Activated B cell treated with CpG ODN at 0.5 μM for 24 hours (primary cell): Measurements from ENCODE around the gene NEURL4. TPM values are rescaled to one million over a fixed set of nuclear protein-coding genes. Genes with fewer than 3 reads are reported as not detected.

ENCODE experiments used
- ATAC-seq: fragments of 200-7000 bp; cut with Tn5 transposase; one replicate; pipeline ENCODE4 v1.10.0; 2021; ENCODE audit warnings: low read depth, mild to moderate bottlenecking, moderate library complexity
- CTCF ChIA-PET: fragments of 350-600 bp; sonication (Branson Sonifier 250); formaldehyde crosslinking; loops from one replicate; lab custom pipeline; 2021; ENCODE audit warnings: antibody characterized with exemption; lab: Charles Lee
- POLR2A ChIA-PET: fragments of 350-600 bp; sonication (Branson Sonifier 250); formaldehyde crosslinking; loops from one replicate; lab custom pipeline; 2021; ENCODE audit warnings: antibody characterized with exemption; lab: Charles Lee
- DNase-seq: peaks from one replicate; pipeline ENCODE4 v3.0.0; 2022
- H3K27ac Mint-ChIP-seq: one replicate; pipeline ENCODE4 v1.8.0; 2020; ENCODE audit warnings: mixed read lengths
- H3K27me3 Mint-ChIP-seq: one replicate; pipeline ENCODE4 v1.8.0; 2021; ENCODE audit warnings: mixed read lengths
- H3K36me3 Mint-ChIP-seq: one replicate; pipeline ENCODE4 v1.8.0; 2021; ENCODE audit warnings: low read depth, mixed read lengths
- H3K4me1 Mint-ChIP-seq: one replicate; pipeline ENCODE4 v1.8.0; 2021; ENCODE audit warnings: mixed read lengths
- H3K4me3 Mint-ChIP-seq: one replicate; pipeline ENCODE4 v1.8.0; 2020; ENCODE audit warnings: mild to moderate bottlenecking, mixed read lengths
- H3K9me3 Mint-ChIP-seq: one replicate; pipeline ENCODE4 v1.8.0; 2020; ENCODE audit warnings: mixed read lengths
- CTCF ChIP-seq: fragments of 200-600 bp; IDR thresholded peaks from one replicate; pipeline ENCODE4 v1.8.0; 2022; ENCODE audit warnings: antibody characterized with exemption, mild to moderate bottlenecking
- intact Hi-C: fragments of 100-400 bp; cut with micrococcal nuclease; formaldehyde crosslinking; loops from one replicate; pipeline ENCODE4 v1.15.1; 2024
- total RNA-seq: library from RNA; stranded (reverse); gene quantifications from 2 replicates; pipeline ENCODE4 v1.2.3, GENCODE V29; 2022

The NEURL4 gene
- total RNA-seq, 1 donor from 2014 or later = 60.1 TPM

GRCh38 chr17:7357381-7357780 is 28.2 kb upstream of the NEURL4 start:
- H3K27me3 Mint-ChIP-seq = no peaks in the 10 kb centered on the region
- no peak for TF ChIP-seq CTCF
- DNase-seq = no peak
- no peaks in the 10 kb centered on the region for H3K36me3 Mint-ChIP-seq
- ATAC-seq = no peak
- no peak overlapping the region for H3K27ac Mint-ChIP-seq
- intact Hi-C loops = loop anchor here (2.0 kb wide), 1 partner anchor 157 kb away; no protein-coding TSS in a partner anchor
- POLR2A ChIA-PET = no interaction called here
- CTCF ChIA-PET = interaction anchor here (1.9 to 4.2 kb wide), 4 partner anchors 79 to 232 kb away, joined by 7 to 31 read pairs (median 26); partner anchors contain the start of genes SENP3 and SOX15
- peaks cover 21% of the 10 kb centered on the region for H3K4me1 Mint-ChIP-seq
- H3K4me3 Mint-ChIP-seq = no peak overlapping the region
- no peaks in the 10 kb centered on the region for H3K9me3 Mint-ChIP-seq

- Mint-ChIP-seq H3K27me3 (no peaks in the 10 kb centered on the region), H3K36me3 (peaks cover 2% of the 10 kb centered on the region), H3K4me3 (no peak overlapping the region), H3K4me1 (peaks cover 23% of the 10 kb centered on the region), H3K27ac (no peak overlapping the region), H3K9me3 (no peaks in the 10 kb centered on the region)
- DNase-seq (no peak), ATAC-seq (no peak)
- intact Hi-C loops = loop anchor here (1.0 to 2.0 kb wide), 5 partner anchors 38 to 205 kb away; partner anchors contain the start of genes PLSCR3, POLR2A and SENP3
- ChIA-PET POLR2A (interaction anchor here (1.2 to 1.7 kb wide), 8 partner anchors 37 to 331 kb away, joined by 3 to 12 read pairs (median 4); partner anchors contain the start of genes CD68, PLSCR3, POLR2A and TMEM102), CTCF (interaction anchor here (0.8 to 4.2 kb wide), 11 partner anchors 19 to 331 kb away, joined by 4 to 31 read pairs (median 11); partner anchors contain the start of genes ACAP1, SENP3, SOX15 and TP53)
- no peak for TF ChIP-seq CTCF
These were observed 27.6 kb upstream of the NEURL4 start for GRCh38 chr17:7356756-7357155.

- no peak for TF ChIP-seq CTCF
- ChIA-PET POLR2A (interaction anchor here (0.6 to 2.0 kb wide), 18 partner anchors 19 to 332 kb away, joined by 3 to 12 read pairs (median 4); partner anchors contain the start of genes ACAP1, CD68, FGF11 and MPDU1), CTCF (interaction anchor here (0.7 to 4.2 kb wide), 25 partner anchors 11 to 331 kb away, joined by 3 to 31 read pairs (median 4); partner anchors contain the start of genes ACAP1, FGF11, MPDU1 and SENP3)
- no peak overlapping the region for H3K4me3 Mint-ChIP-seq
- DNase-seq (peak; percentile 78), ATAC-seq (peak; percentile 56)
- H3K4me1 Mint-ChIP-seq = peaks cover 26% of the 10 kb centered on the region
- H3K36me3 Mint-ChIP-seq = peaks cover 2% of the 10 kb centered on the region
- intact Hi-C loops = loop anchor here (1.0 to 2.0 kb wide), 5 partner anchors 38 to 205 kb away; partner anchors contain the start of genes PLSCR3, POLR2A and SENP3
- H3K27ac Mint-ChIP-seq = no peak overlapping the region
- no peaks in the 10 kb centered on the region for H3K9me3 Mint-ChIP-seq
- H3K27me3 Mint-ChIP-seq = no peaks in the 10 kb centered on the region
These were observed 27.0 kb upstream of the NEURL4 start for GRCh38 chr17:7356072-7356549.

GRCh38 chr17:7355573-7355972 is 26.4 kb upstream of the NEURL4 start:
- TF ChIP-seq CTCF = no peak
- POLR2A ChIA-PET = interaction anchor here (0.6 to 2.0 kb wide), 19 partner anchors 19 to 332 kb away, joined by 3 to 12 read pairs (median 4); partner anchors contain the start of genes ACAP1, CD68, FGF11 and MPDU1
- CTCF ChIA-PET = interaction anchor here (0.7 to 4.2 kb wide), 24 partner anchors 10 to 332 kb away, joined by 3 to 31 read pairs (median 4); partner anchors contain the start of genes ACAP1, FGF11, MPDU1 and SENP3
- H3K27me3 Mint-ChIP-seq = no peaks in the 10 kb centered on the region
- no peak overlapping the region for H3K4me3 Mint-ChIP-seq
- no peaks in the 10 kb centered on the region for H3K9me3 Mint-ChIP-seq
- H3K36me3 Mint-ChIP-seq = peaks cover 2% of the 10 kb centered on the region
- no peak overlapping the region for H3K27ac Mint-ChIP-seq
- DNase-seq (no peak), ATAC-seq (no peak)
- intact Hi-C loops = no loop called here
- H3K4me1 Mint-ChIP-seq = peaks cover 31% of the 10 kb centered on the region

GRCh38 chr17:7355053-7355452 is 25.9 kb upstream of the NEURL4 start, which contains the start of gene TMEM95:
Gene TMEM95 (plus strand): TSS chr17:7355156. CDS start chr17:7355205, 49 bp downstream.
- intact Hi-C loops = no loop called here

More at GRCh38 chr17:7355053-7355452, 25.9 kb upstream of the NEURL4 start, which contains the start of gene TMEM95:
- no peaks in the 10 kb centered on the region for H3K9me3 Mint-ChIP-seq
- ATAC-seq (no peak), DNase-seq (no peak)
- ChIA-PET CTCF (interaction anchor here (0.9 to 4.2 kb wide), 11 partner anchors 21 to 332 kb away, joined by 3 to 31 read pairs (median 7); partner anchors contain the start of genes MPDU1, SENP3, SOX15 and TNFSF13), POLR2A (interaction anchor here (0.6 to 2.0 kb wide), 11 partner anchors 18 to 229 kb away, joined by 3 to 12 read pairs (median 6); partner anchors contain the start of genes ACAP1, CD68, FGF11 and MPDU1)
- H3K4me1 Mint-ChIP-seq = peaks cover 36% of the 10 kb centered on the region
- TF ChIP-seq CTCF = no peak
- no peak within 1 kb of the TSS for H3K4me3 Mint-ChIP-seq
- peak within 1 kb of the TSS; percentile 43 for H3K27ac Mint-ChIP-seq
- H3K27me3 Mint-ChIP-seq = no peaks in the 10 kb centered on the region
- peaks cover 2% of the 10 kb centered on the region for H3K36me3 Mint-ChIP-seq
